Panc1 (cell line): ENCODE data around the gene GBP4. TPM values are rescaled to one million over a fixed set of nuclear protein-coding genes. Genes with fewer than 3 reads are reported as not detected.

Experiments
- ATAC-seq: fragments of 200-7000 bp; cut with Tn5 transposase; 2 replicates; pipeline ENCODE4 v1.9.1; 2020; ENCODE audit warnings: mild to moderate bottlenecking, moderate library complexity
- BruUV-seq: library from RNA; stranded (reverse); fragments of 400-500 nt; replicated peaks from 2 replicates; lab custom pipeline; 2021; lab: Mats Ljungman, UMichigan
- CTCF ChIA-PET: fragments of 300-600 bp; sonication (Branson Sonifier 250); formaldehyde crosslinking; loops from one replicate; lab custom pipeline; 2022; ENCODE audit warnings: antibody characterized with exemption; lab: Charles Lee
- POLR2A ChIA-PET: fragments of 300-600 bp; sonication (Branson Sonifier 250); formaldehyde crosslinking; loops from one replicate; lab custom pipeline; 2022; ENCODE audit warnings: antibody characterized with exemption; lab: Charles Lee
- DNase-seq: peaks from one replicate; pipeline ENCODE4 v3.0.0-alpha.2; 2010; ENCODE audit warnings: low read depth, low spot score
- H3K27ac ChIP-seq: 2 replicates; pipeline ENCODE4 v1.5.1; 2011; ENCODE audit warnings: mild to moderate bottlenecking, low read length, inconsistent platforms
- H3K27me3 ChIP-seq: fragments of 200-500 bp; sonication (Bioruptor generic); 2 replicates; pipeline ENCODE4 v1.6.0; 2014; ENCODE audit warnings: low read length, inconsistent platforms; ENCODE audit not compliant: control insufficient read depth, insufficient read depth
- H3K36me3 ChIP-seq: fragments of 200-500 bp; sonication (Bioruptor generic); 2 replicates; pipeline ENCODE4 v1.5.1; 2014; ENCODE audit warnings: inconsistent platforms, mild to moderate bottlenecking, low read length, moderate library complexity; ENCODE audit not compliant: control insufficient read depth, insufficient read depth
- H3K4me1 ChIP-seq: 2 replicates; pipeline ENCODE4 v1.5.1; 2011; ENCODE audit warnings: inconsistent platforms, mild to moderate bottlenecking, low read length, moderate library complexity; ENCODE audit not compliant: control insufficient read depth, insufficient read depth
- H3K4me3 ChIP-seq, 2 experiments: 2 replicates each; pipeline ENCODE4 v1.5.1; 2011 to 2012; ENCODE audit warnings: low read depth in 2 of 2, low read length in 2 of 2, mild to moderate bottlenecking in 2 of 2, inconsistent platforms in 1 of 2, moderate library complexity in 1 of 2
- H3K9me3 ChIP-seq: fragments of 200-500 bp; sonication (Bioruptor generic); 2 replicates; pipeline ENCODE4 v1.5.1; 2014; ENCODE audit warnings: low read depth, mild to moderate bottlenecking, inconsistent platforms, low read length, moderate library complexity; ENCODE audit not compliant: control insufficient read depth, insufficient read depth
- POLR2AphosphoS5 ChIP-seq: IDR thresholded peaks from 2 replicates; pipeline ENCODE4 v1.6.1; 2012; ENCODE audit warnings: mild to moderate bottlenecking, low read depth, low read length, moderate library complexity
- SIN3A ChIP-seq: IDR thresholded peaks from 2 replicates; pipeline ENCODE4 v1.6.1; 2012; ENCODE audit warnings: low read depth, mild to moderate bottlenecking, low read length, moderate library complexity, borderline replicate concordance; ENCODE audit not compliant: insufficient read depth
- TCF7L2 ChIP-seq: IDR thresholded peaks from 2 replicates; pipeline ENCODE4 v1.6.1; 2011; ENCODE audit warnings: mild to moderate bottlenecking, low read depth, low read length, inconsistent platforms
- in situ Hi-C: cut with HindIII; loops from 2 replicates; pipeline ENCODE4 v1.10.0; 2016; ENCODE audit warnings: low sequenced_read_pairs, low pct_unique_long_range_greater_than_20kb
- intact Hi-C: fragments of 100-400 bp; cut with micrococcal nuclease; formaldehyde crosslinking; loops from one replicate; pipeline ENCODE4 v1.10.0; 2022; ENCODE audit not compliant: unreplicated experiment
- total RNA-seq: library from RNA; stranded (reverse); gene quantifications from one replicate; pipeline ENCODE4 v1.2.1, GENCODE V29; 2021; ENCODE audit not compliant: unreplicated experiment
- TF ChIP-seq, protein P1 (sequence below): fragments of 450-650 bp; IDR thresholded peaks from 2 replicates; pipeline ENCODE4 v1.5.1; 2017; ENCODE audit warnings: mild to moderate bottlenecking
- TF ChIP-seq, protein P2 (sequence below), 2 experiments: IDR thresholded peaks; 2 replicates each; pipeline ENCODE4 v1.6.1; 2011 to 2012; ENCODE audit warnings: low read depth in 2 of 2, control low read depth in 1 of 2, low read length in 1 of 2, mild to moderate bottlenecking in 1 of 2, moderate library complexity in 1 of 2; ENCODE audit not compliant: insufficient read depth in 1 of 2

GBP4 gene
- total RNA-seq, 1 experiment from 2014 or later: 3.3 TPM

DNA sequence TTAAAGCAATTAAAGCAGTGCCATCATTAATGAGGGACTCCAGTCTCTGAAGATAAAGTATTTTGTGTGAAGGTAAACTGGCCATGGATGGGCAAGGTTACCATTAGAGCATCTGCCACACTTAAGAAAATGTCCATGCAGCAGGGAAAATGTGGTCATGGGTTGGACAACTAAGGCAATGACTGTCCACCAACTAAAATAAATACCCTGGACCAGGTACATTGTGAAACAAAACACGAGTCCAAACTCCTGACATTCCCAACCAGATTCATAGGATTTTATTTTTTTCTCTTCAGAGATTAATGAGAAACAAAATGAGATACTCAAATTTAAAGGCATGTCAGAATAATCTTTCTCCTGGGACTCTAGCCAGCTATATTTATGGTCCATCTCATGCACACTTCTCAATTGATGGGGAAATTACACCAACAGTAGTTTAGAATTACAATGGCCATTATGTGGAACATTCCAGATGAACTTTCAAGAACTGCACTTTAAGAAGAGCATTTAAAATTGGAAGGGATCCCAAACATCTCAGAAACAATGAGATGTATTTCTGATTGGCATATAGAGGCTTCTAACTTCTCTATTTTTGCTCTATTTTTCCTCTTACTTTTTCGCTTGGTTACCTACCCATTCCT lies 31.0 kb downstream of the GBP4 start:
- CTCF ChIA-PET: no interaction called here

DNA sequence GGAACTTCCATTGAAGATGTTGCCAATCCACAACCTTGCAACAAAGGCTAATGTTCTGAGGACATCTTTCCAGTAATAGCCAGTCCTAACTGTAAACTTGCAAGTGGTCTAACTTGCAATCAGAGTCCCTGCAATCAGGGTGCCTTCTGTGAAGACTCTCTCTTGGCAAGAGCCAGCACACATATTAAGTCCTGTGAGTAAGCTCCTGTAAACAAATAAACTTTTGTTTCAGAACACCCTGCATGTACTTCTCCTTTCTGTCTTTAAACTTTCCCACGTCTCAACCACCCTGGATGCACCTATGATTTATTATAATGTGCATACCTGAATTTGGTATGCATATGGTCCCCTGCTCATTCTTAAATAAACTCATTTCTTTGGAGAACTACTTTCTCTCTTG lies 32.0 kb downstream of the GBP4 start:
- ATAC-seq (no peak), DNase-seq (no peak)
- no peaks in the 10 kb centered on the region for H3K9me3 ChIP-seq
- H3K4me3 ChIP-seq: no peak overlapping the region
- no peaks in the 10 kb centered on the region for H3K4me1 ChIP-seq
- ChIA-PET POLR2A (no interaction called here), CTCF (no interaction called here)
- BruUV-seq: no TSS peak
- H3K27me3 ChIP-seq: no peaks in the 10 kb centered on the region
- in situ Hi-C loops (no loop called here), intact Hi-C loops (no loop called here)
- TF ChIP-seq POLR2AphosphoS5 (no peak), SIN3A (no peak), TCF7L2 (no peak)
- TF ChIP-seq, protein P1, sequence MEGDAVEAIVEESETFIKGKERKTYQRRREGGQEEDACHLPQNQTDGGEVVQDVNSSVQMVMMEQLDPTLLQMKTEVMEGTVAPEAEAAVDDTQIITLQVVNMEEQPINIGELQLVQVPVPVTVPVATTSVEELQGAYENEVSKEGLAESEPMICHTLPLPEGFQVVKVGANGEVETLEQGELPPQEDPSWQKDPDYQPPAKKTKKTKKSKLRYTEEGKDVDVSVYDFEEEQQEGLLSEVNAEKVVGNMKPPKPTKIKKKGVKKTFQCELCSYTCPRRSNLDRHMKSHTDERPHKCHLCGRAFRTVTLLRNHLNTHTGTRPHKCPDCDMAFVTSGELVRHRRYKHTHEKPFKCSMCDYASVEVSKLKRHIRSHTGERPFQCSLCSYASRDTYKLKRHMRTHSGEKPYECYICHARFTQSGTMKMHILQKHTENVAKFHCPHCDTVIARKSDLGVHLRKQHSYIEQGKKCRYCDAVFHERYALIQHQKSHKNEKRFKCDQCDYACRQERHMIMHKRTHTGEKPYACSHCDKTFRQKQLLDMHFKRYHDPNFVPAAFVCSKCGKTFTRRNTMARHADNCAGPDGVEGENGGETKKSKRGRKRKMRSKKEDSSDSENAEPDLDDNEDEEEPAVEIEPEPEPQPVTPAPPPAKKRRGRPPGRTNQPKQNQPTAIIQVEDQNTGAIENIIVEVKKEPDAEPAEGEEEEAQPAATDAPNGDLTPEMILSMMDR: no peak
- TF ChIP-seq, protein P2, sequence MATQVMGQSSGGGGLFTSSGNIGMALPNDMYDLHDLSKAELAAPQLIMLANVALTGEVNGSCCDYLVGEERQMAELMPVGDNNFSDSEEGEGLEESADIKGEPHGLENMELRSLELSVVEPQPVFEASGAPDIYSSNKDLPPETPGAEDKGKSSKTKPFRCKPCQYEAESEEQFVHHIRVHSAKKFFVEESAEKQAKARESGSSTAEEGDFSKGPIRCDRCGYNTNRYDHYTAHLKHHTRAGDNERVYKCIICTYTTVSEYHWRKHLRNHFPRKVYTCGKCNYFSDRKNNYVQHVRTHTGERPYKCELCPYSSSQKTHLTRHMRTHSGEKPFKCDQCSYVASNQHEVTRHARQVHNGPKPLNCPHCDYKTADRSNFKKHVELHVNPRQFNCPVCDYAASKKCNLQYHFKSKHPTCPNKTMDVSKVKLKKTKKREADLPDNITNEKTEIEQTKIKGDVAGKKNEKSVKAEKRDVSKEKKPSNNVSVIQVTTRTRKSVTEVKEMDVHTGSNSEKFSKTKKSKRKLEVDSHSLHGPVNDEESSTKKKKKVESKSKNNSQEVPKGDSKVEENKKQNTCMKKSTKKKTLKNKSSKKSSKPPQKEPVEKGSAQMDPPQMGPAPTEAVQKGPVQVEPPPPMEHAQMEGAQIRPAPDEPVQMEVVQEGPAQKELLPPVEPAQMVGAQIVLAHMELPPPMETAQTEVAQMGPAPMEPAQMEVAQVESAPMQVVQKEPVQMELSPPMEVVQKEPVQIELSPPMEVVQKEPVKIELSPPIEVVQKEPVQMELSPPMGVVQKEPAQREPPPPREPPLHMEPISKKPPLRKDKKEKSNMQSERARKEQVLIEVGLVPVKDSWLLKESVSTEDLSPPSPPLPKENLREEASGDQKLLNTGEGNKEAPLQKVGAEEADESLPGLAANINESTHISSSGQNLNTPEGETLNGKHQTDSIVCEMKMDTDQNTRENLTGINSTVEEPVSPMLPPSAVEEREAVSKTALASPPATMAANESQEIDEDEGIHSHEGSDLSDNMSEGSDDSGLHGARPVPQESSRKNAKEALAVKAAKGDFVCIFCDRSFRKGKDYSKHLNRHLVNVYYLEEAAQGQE (IDR thresholded peaks at IDR 0.05; ENCODE audit: insufficient read depth in 1 of 2, low read depth in 2 of 2, low read length in 1 of 2): no peak
- no peak overlapping the region for H3K27ac ChIP-seq
- H3K36me3 ChIP-seq: no peaks in the 10 kb centered on the region

More for the DNA sequence above, 31.0 kb downstream of the GBP4 start:
- in situ Hi-C loops (no loop called here), intact Hi-C loops (no loop called here)
- TF ChIP-seq TCF7L2 (no peak), POLR2AphosphoS5 (no peak), SIN3A (no peak)
- TF ChIP-seq, protein P1: no peak
- TF ChIP-seq, protein P2 (IDR thresholded peaks at IDR 0.05; ENCODE audit: insufficient read depth in 1 of 2, low read depth in 2 of 2, low read length in 1 of 2): no peak
- BruUV-seq: no TSS peak
- ATAC-seq: no peak
- Histone ChIP-seq H3K27ac (no peak overlapping the region), H3K27me3 (no peaks in the 10 kb centered on the region), H3K4me3 (no peak overlapping the region), H3K36me3 (no peaks in the 10 kb centered on the region), H3K9me3 (no peaks in the 10 kb centered on the region), H3K4me1 (no peaks in the 10 kb centered on the region)
- DNase-seq: no peak
- POLR2A ChIA-PET: no interaction called here
